Mesothelial cell of epicardium (in vitro differentiated cells): ENCODE data around the gene DDOST. TPM values are rescaled to one million over a fixed set of nuclear protein-coding genes. Genes with fewer than 3 reads are reported as not detected.
A peak's percentile ranks its signal among the peaks of the same experiment; 100 is the strongest.

Experiments used
- DNase-seq, 2 experiments: peaks; one replicate each; pipeline ENCODE4 v3.0.0; 2021; ENCODE audit warnings: low spot score in 2 of 2; ENCODE audit not compliant: unreplicated experiment in 2 of 2
- H3K27ac Mint-ChIP-seq: 2 replicates; pipeline ENCODE4 v1.8.0; 2021; ENCODE audit warnings: mixed read lengths
- H3K27me3 Mint-ChIP-seq: 2 replicates; pipeline ENCODE4 v1.8.0; 2021; ENCODE audit warnings: low read depth, mixed read lengths
- H3K36me3 Mint-ChIP-seq: 2 replicates; pipeline ENCODE4 v1.8.0; 2021; ENCODE audit warnings: mixed read lengths
- H3K4me1 Mint-ChIP-seq: 2 replicates; pipeline ENCODE4 v1.8.0; 2021; ENCODE audit warnings: mixed read lengths
- H3K4me3 Mint-ChIP-seq: 2 replicates; pipeline ENCODE4 v1.8.0; 2021; ENCODE audit warnings: mild to moderate bottlenecking, moderate library complexity, mixed read lengths
- H3K9me3 Mint-ChIP-seq: 2 replicates; pipeline ENCODE4 v1.8.0; 2021; ENCODE audit warnings: mixed read lengths
- total RNA-seq: library from RNA; stranded (reverse); gene quantifications from 3 replicates; pipeline ENCODE4 v1.2.1, GENCODE V29; 2021
- TF ChIP-seq, protein P1 (sequence below): fragments of 200-600 bp; sonication (generic); IDR thresholded peaks from one replicate; pipeline ENCODE4 v1.5.0; 2021; ENCODE audit warnings: antibody characterized with exemption; ENCODE audit not compliant: unreplicated experiment

DDOST gene
- total RNA-seq, 1 donor from 2014 or later = 248 TPM

DNA sequence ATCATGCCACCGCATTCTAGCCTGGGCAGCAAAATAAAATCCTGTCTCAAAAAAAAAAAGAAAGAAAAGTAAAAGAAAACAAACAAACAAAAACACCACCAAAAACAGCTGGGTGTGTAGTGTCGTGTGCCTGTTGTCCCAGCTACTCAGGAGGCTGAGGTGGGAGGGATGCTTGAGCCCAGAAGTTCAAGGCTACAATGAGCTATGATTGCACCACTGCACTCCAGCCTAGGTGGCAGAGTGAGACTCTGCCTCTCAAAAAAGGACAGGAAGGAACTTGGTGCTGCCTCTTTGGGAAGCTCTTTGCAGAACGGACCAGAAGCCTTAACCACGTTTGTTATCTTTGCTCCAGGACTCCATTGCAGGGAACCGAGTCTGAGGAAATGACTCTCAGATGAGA lies 45.7 kb upstream of the DDOST start:
- no peaks in the 10 kb centered on the region for H3K4me1 Mint-ChIP-seq
- H3K27me3 Mint-ChIP-seq = no peaks in the 10 kb centered on the region
- no peak overlapping the region for H3K27ac Mint-ChIP-seq
- H3K4me3 Mint-ChIP-seq = no peak overlapping the region
- H3K9me3 Mint-ChIP-seq = no peaks in the 10 kb centered on the region
- no peak for DNase-seq
- no peaks in the 10 kb centered on the region for H3K36me3 Mint-ChIP-seq
- TF ChIP-seq, protein P1, sequence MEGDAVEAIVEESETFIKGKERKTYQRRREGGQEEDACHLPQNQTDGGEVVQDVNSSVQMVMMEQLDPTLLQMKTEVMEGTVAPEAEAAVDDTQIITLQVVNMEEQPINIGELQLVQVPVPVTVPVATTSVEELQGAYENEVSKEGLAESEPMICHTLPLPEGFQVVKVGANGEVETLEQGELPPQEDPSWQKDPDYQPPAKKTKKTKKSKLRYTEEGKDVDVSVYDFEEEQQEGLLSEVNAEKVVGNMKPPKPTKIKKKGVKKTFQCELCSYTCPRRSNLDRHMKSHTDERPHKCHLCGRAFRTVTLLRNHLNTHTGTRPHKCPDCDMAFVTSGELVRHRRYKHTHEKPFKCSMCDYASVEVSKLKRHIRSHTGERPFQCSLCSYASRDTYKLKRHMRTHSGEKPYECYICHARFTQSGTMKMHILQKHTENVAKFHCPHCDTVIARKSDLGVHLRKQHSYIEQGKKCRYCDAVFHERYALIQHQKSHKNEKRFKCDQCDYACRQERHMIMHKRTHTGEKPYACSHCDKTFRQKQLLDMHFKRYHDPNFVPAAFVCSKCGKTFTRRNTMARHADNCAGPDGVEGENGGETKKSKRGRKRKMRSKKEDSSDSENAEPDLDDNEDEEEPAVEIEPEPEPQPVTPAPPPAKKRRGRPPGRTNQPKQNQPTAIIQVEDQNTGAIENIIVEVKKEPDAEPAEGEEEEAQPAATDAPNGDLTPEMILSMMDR = no peak

DNA sequence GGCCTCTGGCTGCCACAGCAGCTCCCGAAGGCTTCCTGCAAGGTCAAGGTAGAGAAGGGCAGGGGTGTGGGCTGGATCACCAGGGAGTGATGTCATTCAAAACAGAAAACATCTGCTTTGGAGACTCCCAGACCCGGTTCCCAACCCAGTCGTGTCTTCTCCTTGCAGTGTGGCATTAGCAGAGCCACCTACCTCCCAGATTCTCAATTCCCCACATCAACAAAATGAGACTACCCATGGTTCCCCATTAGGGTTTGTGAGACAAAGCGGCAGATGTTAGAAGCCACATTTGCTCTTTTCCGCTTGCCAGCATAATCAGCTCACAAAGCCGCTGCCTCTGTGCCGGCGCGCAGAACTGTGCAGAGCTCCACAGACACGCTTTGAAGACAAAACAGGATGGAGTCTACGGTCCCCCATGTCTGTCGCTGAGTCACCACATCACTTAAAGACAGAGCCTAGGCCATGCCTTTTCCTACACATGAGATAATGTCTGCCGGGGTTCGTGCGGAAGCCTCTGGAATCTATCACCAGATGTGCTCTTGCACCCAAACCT lies 44.1 kb upstream of the DDOST start:
- DNase-seq = no peak
- no peaks in the 10 kb centered on the region for H3K36me3 Mint-ChIP-seq
- TF ChIP-seq, protein P1 = no peak
- H3K9me3 Mint-ChIP-seq = no peaks in the 10 kb centered on the region
- no peaks in the 10 kb centered on the region for H3K27me3 Mint-ChIP-seq
- H3K4me3 Mint-ChIP-seq = no peak overlapping the region
- H3K4me1 Mint-ChIP-seq = no peaks in the 10 kb centered on the region
- H3K27ac Mint-ChIP-seq = no peak overlapping the region

GRCh38 chr1:20704390-20705202 lies 43.4 kb upstream of the DDOST start:
- Mint-ChIP-seq H3K9me3 (no peaks in the 10 kb centered on the region), H3K36me3 (no peaks in the 10 kb centered on the region), H3K27me3 (no peaks in the 10 kb centered on the region), H3K4me3 (no peak overlapping the region), H3K27ac (no peak overlapping the region), H3K4me1 (peaks cover 2% of the 10 kb centered on the region)
- TF ChIP-seq, protein P1 = no peak
- DNase-seq = no peak

DNA sequence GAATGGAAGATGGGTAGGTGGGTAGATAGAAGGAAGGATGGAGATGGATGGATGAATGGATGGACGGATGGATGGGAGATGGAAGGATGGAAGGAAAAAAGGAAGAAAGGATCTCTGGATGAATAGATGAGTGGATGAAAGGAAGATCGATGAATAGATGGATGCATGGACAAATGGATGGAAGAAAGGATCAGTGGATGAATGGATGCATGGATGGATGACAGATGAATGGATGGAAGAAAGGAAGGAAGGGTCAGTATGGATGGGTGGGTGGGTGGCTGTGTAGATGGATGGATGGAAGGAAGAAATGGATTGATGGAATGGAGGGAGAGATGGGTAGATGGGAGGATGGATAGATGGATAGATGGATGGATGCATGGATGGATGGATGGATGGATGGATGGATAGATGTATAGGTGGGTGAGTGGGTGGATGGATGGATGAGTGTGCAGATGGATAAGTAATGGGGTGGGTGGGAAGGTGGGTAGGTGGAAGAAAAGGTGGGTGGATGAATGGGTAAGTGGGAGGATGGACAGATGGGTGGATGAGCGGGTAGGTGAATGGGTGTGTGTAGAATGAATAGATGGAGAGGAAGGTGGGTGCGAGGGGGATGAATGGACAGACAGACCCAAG lies 42.1 kb upstream of the DDOST start:
- Mint-ChIP-seq H3K4me3 (no peak overlapping the region), H3K27me3 (no peaks in the 10 kb centered on the region), H3K36me3 (no peaks in the 10 kb centered on the region), H3K27ac (no peak overlapping the region), H3K4me1 (peaks cover 7% of the 10 kb centered on the region), H3K9me3 (no peaks in the 10 kb centered on the region)
- no peak for DNase-seq
- TF ChIP-seq, protein P1 = no peak

- no peaks in the 10 kb centered on the region for H3K36me3 Mint-ChIP-seq
- H3K4me1 Mint-ChIP-seq = peaks cover 7% of the 10 kb centered on the region
- H3K27ac Mint-ChIP-seq = no peak overlapping the region
- no peak overlapping the region for H3K4me3 Mint-ChIP-seq
- DNase-seq = no peak
- no peaks in the 10 kb centered on the region for H3K27me3 Mint-ChIP-seq
- TF ChIP-seq, protein P1 = peak; percentile 2
- no peaks in the 10 kb centered on the region for H3K9me3 Mint-ChIP-seq
These were observed 41.2 kb upstream of the DDOST start for GRCh38 chr1:20702416-20702815.
